Endothelial cell (in vitro differentiated cells): ENCODE results near the gene CRIP1. TPM values are rescaled to one million over a fixed set of nuclear protein-coding genes. Genes with fewer than 3 reads are reported as not detected.
A peak's percentile ranks its signal among the peaks of the same experiment; 100 is the strongest.

Source experiments
- DNase-seq: peaks from one replicate; pipeline ENCODE4 v3.0.0; 2021; ENCODE audit warnings: low spot score
- H3K27ac Mint-ChIP-seq: one replicate; pipeline ENCODE4 v1.8.0; 2021; ENCODE audit warnings: mixed read lengths, inconsistent platforms; ENCODE audit not compliant: unreplicated experiment
- H3K27me3 Mint-ChIP-seq: one replicate; pipeline ENCODE4 v1.8.0; 2021; ENCODE audit warnings: mild to moderate bottlenecking, moderate library complexity, mixed read lengths, inconsistent platforms; ENCODE audit not compliant: unreplicated experiment
- H3K36me3 Mint-ChIP-seq: one replicate; pipeline ENCODE4 v1.8.0; 2021; ENCODE audit warnings: mild to moderate bottlenecking, low read depth, mixed read lengths, inconsistent platforms; ENCODE audit not compliant: unreplicated experiment
- H3K4me1 Mint-ChIP-seq: one replicate; pipeline ENCODE4 v1.8.0; 2021; ENCODE audit warnings: mild to moderate bottlenecking, mixed read lengths, inconsistent platforms; ENCODE audit not compliant: unreplicated experiment
- H3K4me3 Mint-ChIP-seq: one replicate; pipeline ENCODE4 v1.8.0; 2021; ENCODE audit warnings: mild to moderate bottlenecking, mixed read lengths, inconsistent platforms; ENCODE audit not compliant: unreplicated experiment
- H3K9me3 Mint-ChIP-seq: one replicate; pipeline ENCODE4 v1.8.0; 2021; ENCODE audit warnings: mixed read lengths, inconsistent platforms; ENCODE audit not compliant: unreplicated experiment
- CTCF ChIP-seq: fragments of 200-600 bp; sonication (generic); IDR thresholded peaks from one replicate; pipeline ENCODE4 v1.5.0; 2021; ENCODE audit warnings: antibody characterized with exemption; ENCODE audit not compliant: unreplicated experiment
- total RNA-seq: library from RNA; stranded (reverse); fragmentation: NEBNext Ultra II Directional; extraction: Animal tissue kit (Norgen Biotek cat#: 25700); gene quantifications from one replicate; pipeline ENCODE4 v1.2.1, GENCODE V29; 2021; ENCODE audit not compliant: unreplicated experiment

CRIP1 gene
- total RNA-seq, 1 donor from 2014 or later: 2.5 TPM

- no peak for TF ChIP-seq CTCF
- Mint-ChIP-seq H3K4me3 (no peak overlapping the region), H3K27me3 (peaks cover 11% of the 10 kb centered on the region)
These were observed 30.4 kb downstream of the CRIP1 start for GRCh38 chr14:105517096-105517495.

GRCh38 chr14:105519946-105520698, 33.4 kb downstream of the CRIP1 start:
- no peaks in the 10 kb centered on the region for H3K4me1 Mint-ChIP-seq
- H3K27ac Mint-ChIP-seq: no peak overlapping the region
- DNase-seq: no peak
- TF ChIP-seq CTCF: no peak
- H3K36me3 Mint-ChIP-seq: no peaks in the 10 kb centered on the region
- peaks cover 12% of the 10 kb centered on the region for H3K27me3 Mint-ChIP-seq
- no peaks in the 10 kb centered on the region for H3K9me3 Mint-ChIP-seq
- no peak overlapping the region for H3K4me3 Mint-ChIP-seq

More at GRCh38 chr14:105517096-105517495, 30.4 kb downstream of the CRIP1 start:
- Mint-ChIP-seq H3K9me3 (no peaks in the 10 kb centered on the region), H3K27ac (no peak overlapping the region), H3K4me1 (no peaks in the 10 kb centered on the region), H3K36me3 (no peaks in the 10 kb centered on the region)
- DNase-seq: no peak

GRCh38 chr14:105525326-105525725, 38.6 kb downstream of the CRIP1 start:
- peaks cover 13% of the 10 kb centered on the region for H3K27me3 Mint-ChIP-seq
- H3K36me3 Mint-ChIP-seq: no peaks in the 10 kb centered on the region
- no peak for DNase-seq
- no peaks in the 10 kb centered on the region for H3K9me3 Mint-ChIP-seq
- no peak overlapping the region for H3K27ac Mint-ChIP-seq
- TF ChIP-seq CTCF: no peak
- no peaks in the 10 kb centered on the region for H3K4me1 Mint-ChIP-seq
- no peak overlapping the region for H3K4me3 Mint-ChIP-seq

GRCh38 chr14:105525861-105526775, 39.4 kb downstream of the CRIP1 start, which contains the start of gene TMEM121:
Gene TMEM121, plus strand, starts transcription at chr14:105526583. Its CDS starts 2,252 bp downstream, at chr14:105528835.
- peak; percentile 30 for DNase-seq
- no peaks in the 10 kb centered on the region for H3K36me3 Mint-ChIP-seq
- H3K27me3 Mint-ChIP-seq: peaks cover 14% of the 10 kb centered on the region
- peak within 1 kb of the TSS; percentile 79 for H3K4me3 Mint-ChIP-seq
- no peaks in the 10 kb centered on the region for H3K9me3 Mint-ChIP-seq
- no peak within 1 kb of the TSS for H3K27ac Mint-ChIP-seq
- no peaks in the 10 kb centered on the region for H3K4me1 Mint-ChIP-seq
- TF ChIP-seq CTCF: no peak
